HG02571 (cell line): ENCODE measurements around the gene MTHFD1L.
"Not testable (repeated sequence)": the region's sequence is repeated elsewhere in the genome, so short reads cannot be mapped to it uniquely, and the experiment has no call there.

Experiments used
- ATAC-seq: cut with Tn5 transposase; IDR thresholded peaks from one replicate; pipeline ENCODE4 v1.9.1; 2021; ENCODE audit warnings: mild to moderate bottlenecking, moderate library complexity; ENCODE audit not compliant: unreplicated experiment

Gene MTHFD1L

GRCh38 chr6:151063352-151063751 lies 197.8 kb downstream of the MTHFD1L start:
- ATAC-seq = no peak

DNA sequence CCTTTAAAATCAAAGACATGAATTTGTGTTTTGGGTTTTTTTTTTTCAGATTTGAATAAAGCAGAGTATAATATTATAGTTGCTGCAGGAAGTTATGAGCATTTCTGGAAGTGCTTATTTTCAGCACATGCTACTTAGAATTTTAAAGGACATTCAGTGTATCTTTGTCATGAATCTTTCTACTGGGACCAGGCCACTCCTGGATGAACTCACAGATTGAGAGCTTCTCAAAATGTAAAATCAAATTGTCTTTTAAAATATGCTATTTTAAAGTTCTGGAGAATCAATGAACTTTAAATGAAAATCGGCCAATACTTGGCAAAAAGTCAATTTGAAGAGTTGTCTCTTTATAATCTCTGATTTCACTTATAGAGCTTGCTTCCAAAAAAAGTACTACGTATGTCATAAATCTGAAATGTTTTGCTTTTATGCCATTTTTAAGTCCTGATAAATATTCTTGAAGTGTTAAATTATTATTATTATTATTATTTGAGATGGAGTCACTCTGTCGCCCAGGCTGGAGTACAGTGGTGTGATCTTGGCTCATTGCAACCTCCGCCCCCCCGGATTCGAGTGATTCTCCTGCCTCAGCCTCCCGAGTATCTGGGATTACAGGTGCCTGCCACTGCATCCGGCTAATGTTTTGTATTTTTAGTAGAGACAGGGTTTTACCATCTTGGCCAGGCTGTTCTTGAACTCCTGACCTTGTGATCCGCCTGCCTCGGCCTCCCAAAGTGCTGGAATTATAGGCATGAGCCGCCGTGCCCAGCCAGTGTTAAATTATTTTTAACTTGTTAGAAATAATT lies 198.5 kb downstream of the MTHFD1L start:
- ATAC-seq = no peak

DNA sequence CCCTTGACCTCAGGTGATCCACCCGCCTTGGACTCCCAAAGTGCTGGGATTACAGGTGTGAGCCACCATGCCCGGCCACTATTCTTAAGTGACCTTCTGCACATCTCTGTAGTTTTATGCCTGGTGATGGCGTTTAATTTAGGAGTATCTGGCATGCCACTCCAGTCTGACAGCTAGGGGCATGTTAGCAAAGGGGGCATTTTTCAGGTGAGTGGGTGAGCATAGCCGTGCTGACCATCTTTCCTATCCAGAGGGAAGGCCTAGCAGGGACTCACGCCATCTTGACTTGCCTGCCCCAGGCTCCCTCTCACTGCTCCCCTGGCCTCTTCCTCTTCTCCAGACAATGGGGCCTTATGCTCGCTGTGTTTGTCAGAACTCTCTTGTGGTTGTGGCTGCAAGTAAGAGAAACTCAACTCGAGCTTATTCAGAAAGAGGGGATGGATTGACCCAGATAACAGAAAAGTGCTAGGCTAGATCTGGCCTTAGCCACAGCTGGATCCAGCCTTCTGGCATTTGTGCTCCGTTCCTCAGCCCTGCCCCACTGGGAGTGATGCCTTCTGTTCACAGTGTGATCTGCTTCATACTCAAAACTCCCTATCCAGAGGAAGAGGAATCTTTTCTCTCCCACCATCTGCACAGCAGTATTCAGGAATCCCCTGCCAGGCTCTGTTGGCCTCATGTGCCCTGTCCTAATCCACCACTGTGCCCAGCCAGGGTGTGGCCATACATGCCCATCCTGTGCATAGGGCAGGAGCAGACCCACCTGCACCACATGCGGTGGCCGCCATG lies 199.7 kb downstream of the MTHFD1L start:
- ATAC-seq = no peak

- ATAC-seq = no peak
Measured at GRCh38 chr6:151067684-151068596, 202.4 kb downstream of the MTHFD1L start.

GRCh38 chr6:151068761-151069312 lies 203.3 kb downstream of the MTHFD1L start:
- no peak for ATAC-seq

GRCh38 chr6:151069641-151070040 lies 204.1 kb downstream of the MTHFD1L start:
- no peak for ATAC-seq

GRCh38 chr6:151070631-151071051 lies 205.1 kb downstream of the MTHFD1L start:
- no peak for ATAC-seq

GRCh38 chr6:151071295-151071694 lies 205.8 kb downstream of the MTHFD1L start:
- no peak for ATAC-seq

DNA sequence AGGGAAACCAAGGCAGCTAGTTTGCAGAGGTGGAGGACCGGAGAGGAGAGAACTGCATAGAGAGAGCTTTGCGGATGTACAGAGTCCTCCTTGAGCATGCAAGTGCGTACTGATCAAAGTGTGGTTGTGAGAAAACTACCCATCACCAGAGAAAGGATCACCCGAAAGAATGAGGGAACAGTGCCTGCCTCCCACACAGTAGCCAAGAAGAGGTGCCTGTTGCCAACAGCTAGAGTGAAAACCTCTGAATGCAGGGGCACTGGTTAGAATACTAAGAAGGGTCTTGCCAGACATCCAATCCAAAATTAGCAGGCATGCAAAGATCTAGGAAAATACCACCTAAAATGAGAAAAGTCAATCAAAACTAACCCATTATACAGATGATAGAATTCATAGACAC lies 207.6 kb downstream of the MTHFD1L start:
- ATAC-seq = no peak

DNA sequence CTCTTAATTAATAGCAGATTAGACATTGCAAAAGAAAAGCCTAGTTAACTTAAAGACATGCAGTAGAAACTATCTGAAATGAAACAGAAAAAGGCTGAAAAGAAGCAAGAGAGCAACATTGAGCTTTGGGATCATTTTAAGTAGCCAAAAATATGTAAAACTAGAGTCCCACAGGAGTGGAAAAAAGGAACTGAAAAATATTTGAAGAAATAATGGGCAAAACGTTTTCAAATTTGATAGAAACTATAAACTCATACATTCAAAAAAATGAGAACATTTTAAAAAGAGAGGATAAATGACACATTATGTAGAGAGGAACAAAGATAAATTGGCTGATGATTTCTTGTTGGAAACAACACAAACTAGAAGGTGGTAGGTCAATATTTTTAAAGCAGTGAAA lies 208.2 kb downstream of the MTHFD1L start:
- no peak for ATAC-seq

DNA sequence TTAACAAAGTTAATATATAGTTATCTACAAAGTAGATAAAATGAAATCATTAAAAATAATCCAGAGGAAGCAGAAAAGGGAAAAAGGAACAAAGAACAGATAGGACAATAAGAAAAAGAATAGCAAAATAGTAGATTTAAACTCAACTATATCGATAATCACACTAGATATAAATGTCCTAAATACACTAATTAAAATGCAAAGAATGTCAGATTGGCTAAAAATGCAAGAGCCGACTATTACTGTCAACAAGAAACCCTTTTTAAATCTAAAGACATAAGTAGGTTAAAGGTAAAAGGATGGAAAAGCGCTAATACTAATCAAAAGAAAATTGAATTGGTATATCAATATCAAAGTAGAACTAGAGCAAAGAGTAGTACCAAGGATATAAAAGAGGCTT lies 209.5 kb downstream of the MTHFD1L start:
- no peak for ATAC-seq

DNA sequence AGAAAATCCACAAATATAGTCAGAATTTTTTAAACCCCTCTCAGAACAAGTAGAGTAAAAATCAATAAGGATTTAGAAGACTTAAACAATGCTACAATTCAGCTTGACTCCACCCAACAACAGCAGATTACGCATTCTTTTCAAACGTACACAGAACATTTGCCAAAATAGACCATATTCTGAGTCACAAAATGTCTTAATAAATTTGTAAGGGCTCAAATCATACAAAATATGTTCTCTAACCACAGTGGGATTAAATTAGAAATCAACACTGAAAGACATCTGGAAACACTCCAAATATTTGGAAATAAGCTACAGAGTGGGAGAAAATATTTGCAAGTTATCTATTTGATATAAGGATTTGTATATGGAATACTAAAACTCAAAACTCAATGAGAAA lies 210.0 kb downstream of the MTHFD1L start:
- ATAC-seq = no peak

- ATAC-seq = no peak
Measured at GRCh38 chr6:151075930-151076555, 210.5 kb downstream of the MTHFD1L start.

DNA sequence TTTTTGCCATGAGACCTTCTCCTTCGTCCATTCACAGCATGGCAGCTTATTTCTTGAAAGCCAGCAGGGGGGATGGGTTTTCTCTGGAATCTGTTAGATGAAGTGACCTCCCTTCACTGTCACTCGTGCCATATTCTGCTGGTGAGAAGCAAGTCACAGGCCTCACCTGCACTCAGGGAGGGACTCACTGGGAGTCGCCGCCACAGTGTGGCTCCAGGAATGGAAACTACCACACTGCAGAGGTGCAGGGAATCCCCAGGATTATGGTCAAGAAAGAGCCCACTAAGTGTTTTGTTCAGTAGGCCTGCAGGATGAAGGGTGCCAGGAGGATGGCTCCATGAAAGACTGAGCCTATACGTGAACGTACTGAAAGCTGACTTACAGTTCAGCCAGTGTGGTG lies 213.2 kb downstream of the MTHFD1L start:
- ATAC-seq = no peak

DNA sequence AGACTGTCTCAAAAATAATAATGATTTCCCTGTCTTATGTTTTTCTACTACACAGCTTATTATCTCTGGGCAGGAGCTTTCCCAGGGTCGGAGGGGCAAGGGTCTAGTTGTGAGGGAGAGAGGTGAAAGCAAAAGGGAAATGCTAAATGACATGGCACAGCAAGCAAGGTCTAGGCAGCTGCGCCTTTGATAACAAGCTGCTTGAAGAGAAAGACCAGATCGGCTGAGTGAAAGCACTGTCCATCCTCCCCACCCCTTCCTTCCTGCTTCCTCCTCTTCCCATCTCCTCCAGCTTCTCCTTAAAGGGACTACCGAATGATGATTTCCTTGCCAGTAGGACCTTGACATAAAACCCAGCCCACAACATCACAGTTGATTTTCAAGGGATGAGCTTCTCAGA lies 216.2 kb downstream of the MTHFD1L start:
- no peak for ATAC-seq

DNA sequence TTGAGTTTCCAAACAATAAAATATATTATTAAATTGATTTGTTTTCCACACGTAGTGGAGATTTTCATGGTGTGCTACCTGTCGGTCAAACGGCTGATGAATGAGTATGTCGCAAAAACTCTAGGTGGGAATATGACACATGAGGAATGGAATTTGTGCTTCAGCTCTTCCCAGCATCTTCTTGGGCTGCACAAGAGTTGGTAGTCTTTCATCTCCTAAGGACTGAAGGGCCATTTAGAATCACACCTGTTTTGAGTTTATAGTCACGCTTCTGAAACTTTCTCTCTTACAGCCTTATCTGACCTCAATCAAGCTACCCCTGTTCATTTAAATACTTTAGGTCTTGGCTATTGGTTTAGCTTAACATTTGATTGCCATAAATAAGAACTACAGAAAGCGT lies 216.6 kb downstream of the MTHFD1L start:
- ATAC-seq = no peak

DNA sequence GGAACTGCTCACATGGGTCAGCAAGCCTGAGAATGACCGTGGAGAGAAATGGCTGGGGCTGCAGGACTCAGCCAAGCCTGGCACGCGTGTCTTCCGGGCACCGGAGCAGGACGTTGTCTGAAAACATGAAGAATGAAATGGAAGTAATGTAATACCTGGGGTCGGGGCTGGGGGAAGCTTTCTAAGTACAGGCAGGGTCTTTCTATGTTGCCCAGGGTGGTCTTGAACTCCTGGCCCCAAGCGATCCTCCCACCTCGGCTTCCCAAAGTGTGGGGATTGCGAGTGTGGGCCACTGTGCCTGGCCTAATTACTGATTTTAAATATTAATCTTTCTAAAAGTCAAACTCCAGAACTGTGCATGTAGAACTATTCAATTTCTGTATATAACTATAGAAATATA lies 218.8 kb downstream of the MTHFD1L start:
- no peak for ATAC-seq

DNA sequence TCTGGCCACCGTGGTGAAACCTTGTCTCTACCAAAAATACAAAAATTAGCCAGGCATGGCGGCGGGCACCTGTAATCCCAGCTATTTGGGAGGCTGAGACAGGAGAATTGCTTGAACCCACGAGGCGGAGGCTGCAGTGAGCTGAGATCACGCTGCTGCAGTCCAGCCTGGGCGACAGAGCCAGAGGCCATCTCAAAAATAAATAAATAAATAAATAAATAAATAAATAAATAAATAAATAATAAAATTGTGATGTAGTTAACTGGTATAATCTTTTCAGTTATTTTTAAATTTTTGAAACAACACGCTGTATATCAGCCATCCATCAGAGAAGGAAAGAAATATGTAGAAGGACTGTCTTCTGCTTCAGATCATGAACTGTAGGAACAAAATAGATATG lies 221.6 kb downstream of the MTHFD1L start:
- not testable (repeated sequence) for ATAC-seq

DNA sequence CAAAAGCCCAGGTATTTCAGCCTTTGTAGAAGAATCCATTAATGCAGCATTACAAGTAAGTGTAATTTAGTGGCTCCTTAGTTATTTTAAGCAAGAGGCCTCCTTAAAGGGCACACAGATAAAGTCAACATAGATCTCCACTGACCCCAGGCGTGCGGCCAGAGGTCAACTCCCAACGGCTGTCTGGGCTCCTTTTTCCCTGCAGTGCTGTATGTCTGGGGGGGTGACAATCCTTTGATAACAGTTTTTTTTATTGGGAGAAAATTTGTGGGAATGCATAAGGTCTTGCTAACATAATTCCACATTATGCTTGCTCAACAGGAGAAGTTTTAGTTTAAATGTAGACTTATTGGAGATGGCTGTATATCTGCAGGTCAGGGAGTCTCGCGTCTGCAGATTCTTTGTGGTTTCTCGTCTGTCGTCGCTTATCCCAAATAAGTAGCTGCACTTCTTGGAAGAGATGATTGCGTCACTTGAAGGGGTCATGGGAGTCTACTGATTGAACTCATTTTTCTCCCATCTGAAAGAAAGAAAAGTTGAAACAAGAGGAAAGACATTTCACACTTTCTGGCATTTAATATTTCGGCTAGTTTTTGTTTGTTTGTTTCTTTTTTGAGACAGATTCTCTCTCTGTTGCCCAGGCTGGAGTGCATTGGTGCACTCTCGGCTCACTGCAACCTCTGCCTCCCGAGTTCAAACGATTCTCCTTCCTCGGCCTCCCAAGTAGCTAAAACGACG lies 222.5 kb downstream of the MTHFD1L start:
- ATAC-seq = no peak

DNA sequence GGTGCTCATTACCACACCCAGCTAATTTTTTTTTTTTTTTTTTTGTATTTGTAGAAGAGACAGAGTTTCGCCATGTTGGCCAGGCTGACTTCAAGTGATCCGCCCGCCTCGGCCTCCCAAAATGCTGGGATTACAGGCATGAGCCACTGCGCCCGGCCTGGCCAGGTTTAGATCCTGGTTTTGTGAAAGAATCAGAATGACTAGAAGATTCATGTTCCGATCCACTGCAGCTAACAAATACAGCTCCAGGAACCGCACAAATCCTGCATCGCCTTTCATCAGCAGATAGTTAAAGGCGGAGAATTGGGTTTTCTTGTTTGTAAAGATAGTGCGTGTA lies 223.1 kb downstream of the MTHFD1L start:
- no peak for ATAC-seq
